ENCODE data around the gene RNF144A. TPM values are rescaled to one million over a fixed set of nuclear protein-coding genes. Genes with fewer than 3 reads are reported as not detected.

The RNF144A gene
- total RNA-seq, 6 donors from 2014 or later = 9.9 to 20.7 (median 13.4) TPM

- ATAC-seq (ENCODE audit: low FRiP score in 2 of 2) (no peak), DNase-seq (peak in 1 of 2 donors; percentile 58)
- Histone ChIP-seq H3K27ac (peak overlapping the region in 2 of 4 donors; percentile 18 to 73), H3K4me1 (peaks cover 15 to 53% (median 30%) of the 10 kb centered on the region in 4 donors), H3K4me3 (no peak overlapping the region), H3K36me3 (no peaks in the 10 kb centered on the region), H3K27me3 (no peaks in the 10 kb centered on the region), H3K9me3 (no peaks in the 10 kb centered on the region)
- TF ChIP-seq EP300 (IDR thresholded peaks at IDR 0.05) (no peak), POLR2AphosphoS5 (IDR thresholded peaks at IDR 0.05) (no peak), POLR2A (IDR thresholded peaks at IDR 0.05) (no peak)
- 59 to 67% methylated on average over 9 of the region's 9 CpGs for whole genome bisulfite sequencing, 2 donors
Measured at GRCh38 chr2:6957031-6957714, 40.0 kb downstream of the RNF144A start.

DNA sequence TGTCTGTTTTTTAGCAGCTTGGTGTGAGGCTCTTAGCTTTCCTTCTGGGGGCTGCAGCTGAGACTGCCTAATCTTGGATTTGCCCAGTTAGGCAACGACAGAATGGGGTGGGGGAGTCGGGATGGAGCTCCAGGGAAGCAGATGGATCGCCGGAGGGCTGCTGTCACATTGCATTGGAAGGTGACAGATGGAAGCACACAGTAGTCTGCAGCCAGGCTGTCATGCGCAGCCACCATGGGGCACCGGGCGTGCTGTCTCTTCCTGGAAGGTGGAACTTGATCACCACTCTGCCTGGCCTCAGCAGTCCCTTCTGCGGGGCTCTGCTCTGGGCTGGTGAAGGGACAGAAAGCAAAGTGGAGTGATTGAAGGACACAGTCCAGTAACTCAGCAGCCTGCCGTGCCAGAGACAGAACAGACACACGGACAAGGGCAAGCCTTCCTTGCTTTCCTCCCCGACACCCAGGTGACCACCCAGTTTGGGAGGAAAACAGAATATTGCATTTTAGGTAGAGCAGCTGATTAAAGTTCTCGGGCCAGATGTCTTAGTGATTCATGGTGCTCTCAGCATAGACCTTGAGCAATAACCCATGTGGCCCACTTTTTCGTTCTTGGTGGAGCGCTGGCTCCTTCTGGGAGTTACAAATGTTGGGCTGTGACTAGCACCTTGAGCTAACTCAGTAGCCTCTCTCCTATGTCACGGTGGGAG, 40.9 kb downstream of the RNF144A start:
- 85 to 92% methylated on average over 9 to 15 of the region's 15 CpGs for WGBS, 2 donors
- no peaks in the 10 kb centered on the region for H3K36me3 ChIP-seq

GRCh38 chr2:6958616-6959235, 41.5 kb downstream of the RNF144A start:
- WGBS, 2 donors = 96% methylated on average over 8 to 10 of the region's 10 CpGs
- no peak for ATAC-seq (ENCODE audit: low FRiP score in 2 of 2)
- no peak for TF ChIP-seq POLR2AphosphoS5 (IDR thresholded peaks at IDR 0.05)
- TF ChIP-seq EP300 (IDR thresholded peaks at IDR 0.05) = no peak
- TF ChIP-seq POLR2A (IDR thresholded peaks at IDR 0.05) = no peak
- no peak for TF ChIP-seq CTCF (IDR thresholded peaks at IDR 0.05)

More for the DNA sequence above, 40.9 kb downstream of the RNF144A start:
- no peaks in the 10 kb centered on the region for H3K27me3 ChIP-seq
- H3K9me3 ChIP-seq = no peaks in the 10 kb centered on the region
- no peak overlapping the region for H3K27ac ChIP-seq
- no peak for TF ChIP-seq POLR2AphosphoS5 (IDR thresholded peaks at IDR 0.05)
- no peak for TF ChIP-seq CTCF (IDR thresholded peaks at IDR 0.05)
- TF ChIP-seq EP300 (IDR thresholded peaks at IDR 0.05) = no peak
- TF ChIP-seq POLR2A (IDR thresholded peaks at IDR 0.05) = no peak
- H3K4me3 ChIP-seq = no peak overlapping the region
- H3K4me1 ChIP-seq = peaks cover 15 to 53% (median 30%) of the 10 kb centered on the region in 4 donors
- DNase-seq = peak in 1 of 2 donors; percentile 16
- no peak for ATAC-seq (ENCODE audit: low FRiP score in 2 of 2)

GRCh38 chr2:6959751-6960150, 42.5 kb downstream of the RNF144A start:
- 91 to 98% methylated on average over 3 of the region's 3 CpGs for WGBS, 2 donors
- Histone ChIP-seq H3K27me3 (no peaks in the 10 kb centered on the region), H3K27ac (no peak overlapping the region), H3K36me3 (no peaks in the 10 kb centered on the region), H3K4me3 (no peak overlapping the region), H3K4me1 (peaks cover 15 to 52% (median 30%) of the 10 kb centered on the region in 4 donors), H3K9me3 (no peaks in the 10 kb centered on the region)
- ATAC-seq (ENCODE audit: low FRiP score in 2 of 2) (no peak), DNase-seq (no peak)
- TF ChIP-seq CTCF (IDR thresholded peaks at IDR 0.05) (no peak), EP300 (IDR thresholded peaks at IDR 0.05) (no peak), POLR2A (IDR thresholded peaks at IDR 0.05) (no peak), POLR2AphosphoS5 (IDR thresholded peaks at IDR 0.05) (no peak)

More at GRCh38 chr2:6958616-6959235, 41.5 kb downstream of the RNF144A start:
- H3K36me3 ChIP-seq = no peaks in the 10 kb centered on the region
- DNase-seq = no peak
- no peaks in the 10 kb centered on the region for H3K9me3 ChIP-seq
- no peak overlapping the region for H3K4me3 ChIP-seq
- no peaks in the 10 kb centered on the region for H3K27me3 ChIP-seq
- H3K4me1 ChIP-seq = peaks cover 15 to 53% (median 30%) of the 10 kb centered on the region in 4 donors
- H3K27ac ChIP-seq = no peak overlapping the region

GRCh38 chr2:6960659-6961058, 43.4 kb downstream of the RNF144A start:
- TF ChIP-seq POLR2AphosphoS5 (IDR thresholded peaks at IDR 0.05) = no peak
- no peak for TF ChIP-seq EP300 (IDR thresholded peaks at IDR 0.05)
- TF ChIP-seq CTCF (IDR thresholded peaks at IDR 0.05) = no peak
- TF ChIP-seq POLR2A (IDR thresholded peaks at IDR 0.05) = peak in 1 of 4 donors; percentile 31
- ATAC-seq (ENCODE audit: low FRiP score in 2 of 2) (peak; percentile 52 to 76), DNase-seq (peak in 1 of 2 donors; percentile 50)
- Histone ChIP-seq H3K9me3 (no peaks in the 10 kb centered on the region), H3K36me3 (no peaks in the 10 kb centered on the region), H3K27me3 (no peaks in the 10 kb centered on the region), H3K27ac (peak overlapping the region in 2 of 4 donors; percentile 54 to 69), H3K4me3 (peak overlapping the region in 1 of 4 donors; percentile 7), H3K4me1 (peaks cover 15 to 43% (median 23%) of the 10 kb centered on the region in 4 donors)
- 14 to 27% methylated on average over 8 of the region's 8 CpGs for WGBS, 2 donors
